Stimulated activated CD8-positive, alpha-beta memory T cell treated with anti-CD3 and anti-CD28 coated beads, Interleukin-15, amount 100 ng/mL, for 4 hours (primary cell): Measurements from ENCODE around the gene TREML2.

Experiments
- DNase-seq, 2 donors: peaks; one replicate each; pipeline ENCODE4 v3.0.0-alpha.2; 2020; ENCODE audit warnings: low read depth in 2 of 2

Gene TREML2

GRCh38 chr6:41177287-41177686 lies 23.7 kb downstream of the TREML2 start:
- DNase-seq, result no peak

- no peak for DNase-seq
These were observed 24.8 kb downstream of the TREML2 start for GRCh38 chr6:41176189-41176588.

DNA sequence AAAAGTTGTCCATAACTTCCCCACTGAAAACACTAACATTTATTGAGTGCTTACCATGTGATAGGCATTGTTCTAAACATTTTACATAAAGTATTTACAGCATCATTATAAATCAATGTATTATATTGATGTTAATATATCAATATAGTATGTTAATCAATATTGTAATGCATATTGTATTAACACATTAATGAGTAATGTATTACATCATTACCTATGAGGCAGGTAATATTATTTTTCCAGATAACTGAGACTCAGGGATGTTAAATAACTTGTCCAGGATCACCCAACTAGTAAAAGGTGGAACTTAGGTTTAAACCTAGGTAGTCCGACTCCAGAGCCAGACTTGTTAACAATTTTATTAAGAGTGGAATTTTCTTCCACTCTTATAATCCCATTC lies 25.9 kb downstream of the TREML2 start:
- no peak for DNase-seq

DNA sequence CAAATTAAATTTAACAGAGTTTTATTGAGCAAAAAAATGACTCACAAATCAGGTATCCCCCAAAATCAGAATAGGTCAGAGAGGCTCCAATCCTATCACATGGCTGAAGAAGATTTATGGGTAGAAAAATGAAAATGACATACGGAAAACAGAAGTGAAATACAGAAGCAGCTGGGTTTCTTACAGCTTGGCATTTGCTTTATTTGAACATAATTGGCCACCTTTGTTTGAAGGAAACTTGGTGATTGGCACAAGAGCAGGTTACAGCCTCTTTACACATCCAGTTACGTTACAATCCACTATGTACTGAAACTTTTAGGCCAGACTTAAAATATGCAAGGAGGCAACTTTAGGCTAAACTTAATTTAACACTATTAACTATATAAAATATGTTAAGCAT lies 26.3 kb downstream of the TREML2 start:
- no peak for DNase-seq

- no peak for DNase-seq
These were observed 29.0 kb downstream of the TREML2 start for GRCh38 chr6:41171908-41172307.

- no peak for DNase-seq
These were observed 30.3 kb downstream of the TREML2 start for GRCh38 chr6:41170547-41171160.

DNA sequence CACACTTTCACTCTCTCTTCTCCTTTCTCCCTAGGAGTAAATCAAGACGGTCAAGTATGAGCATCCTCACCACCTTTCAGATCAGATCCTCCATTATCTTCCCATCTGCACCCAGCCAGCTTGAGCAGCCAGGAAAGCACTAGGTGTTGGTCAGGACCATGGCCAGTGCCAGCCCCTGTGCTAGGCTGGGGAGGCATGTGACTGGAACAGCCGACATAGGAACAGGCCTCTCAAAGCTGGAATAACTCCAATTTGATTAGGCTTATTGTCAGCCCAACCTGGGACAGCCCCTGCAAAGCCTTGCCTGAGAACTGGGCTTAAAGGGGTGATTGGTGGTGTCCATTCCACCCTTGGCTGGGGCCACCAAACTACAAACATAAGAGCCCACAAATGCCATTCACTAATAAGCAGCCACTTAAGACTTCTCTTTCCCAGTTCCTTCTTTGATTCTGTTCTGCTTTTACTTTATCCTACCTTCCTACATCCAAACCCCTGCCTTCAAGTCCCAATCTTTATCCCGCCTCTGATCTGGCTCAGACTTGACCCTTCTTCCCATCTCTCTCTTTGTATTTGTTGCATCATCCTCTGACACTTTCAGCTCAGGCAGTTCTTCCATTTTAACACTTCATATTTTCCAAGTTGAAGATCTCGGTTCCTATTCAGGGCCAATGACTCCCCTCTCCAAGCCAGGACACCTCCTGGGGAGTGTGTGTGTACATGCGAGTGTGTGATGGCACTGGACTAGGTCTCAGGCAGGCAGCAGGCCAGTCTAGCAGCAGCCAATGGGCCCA lies 33.6 kb downstream of the TREML2 start:
- no peak for DNase-seq

- no peak for DNase-seq
These were observed 36.3 kb downstream of the TREML2 start for GRCh38 chr6:41164551-41165120.

DNA sequence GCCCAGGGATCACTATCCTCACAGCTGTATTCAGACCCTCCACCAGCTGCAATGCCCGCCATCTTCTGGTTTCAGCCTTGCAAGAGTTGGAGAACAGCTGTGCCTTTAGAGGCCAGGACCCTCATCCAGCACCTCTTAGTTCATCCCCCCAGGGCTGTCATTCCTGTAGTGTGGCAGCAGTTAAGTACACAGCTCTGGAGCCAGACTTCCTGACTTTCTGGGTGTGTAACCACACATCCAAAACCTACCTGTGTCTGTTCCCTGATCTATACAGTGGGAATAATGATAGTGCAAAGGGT lies 37.6 kb downstream of the TREML2 start:
- no peak for DNase-seq

- DNase-seq, result no peak
These were observed 38.1 kb downstream of the TREML2 start, which contains the start of gene TREM2 for GRCh38 chr6:41162687-41163418. TREM2 (minus strand) TSS chr6:41163116; CDS start chr6:41163082, 34 bp downstream.

- DNase-seq, result no peak
These were observed 38.9 kb downstream of the TREML2 start for GRCh38 chr6:41161851-41162552.

- DNase-seq, result no peak
These were observed 39.6 kb downstream of the TREML2 start for GRCh38 chr6:41161380-41161779.

DNA sequence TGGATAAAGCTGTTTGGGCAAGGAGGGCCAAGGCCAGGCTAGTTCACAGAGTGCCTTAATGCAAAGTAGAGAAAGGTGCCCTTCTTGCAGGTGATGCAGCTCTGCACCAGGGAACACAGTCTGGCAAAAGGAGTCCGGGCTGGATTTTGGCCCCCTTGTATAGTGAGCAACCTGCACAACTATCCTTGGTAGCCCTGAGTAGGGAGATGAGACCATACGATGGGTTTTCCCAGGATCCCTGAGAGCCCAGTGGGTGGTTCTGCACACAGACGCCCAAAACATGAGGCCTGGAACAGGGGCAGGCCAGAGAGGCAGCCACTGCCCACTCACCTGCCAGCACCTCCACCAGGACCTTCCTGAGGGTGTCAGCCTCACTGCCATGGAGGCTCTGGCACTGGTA lies 40.0 kb downstream of the TREML2 start:
- DNase-seq, result no peak

DNA sequence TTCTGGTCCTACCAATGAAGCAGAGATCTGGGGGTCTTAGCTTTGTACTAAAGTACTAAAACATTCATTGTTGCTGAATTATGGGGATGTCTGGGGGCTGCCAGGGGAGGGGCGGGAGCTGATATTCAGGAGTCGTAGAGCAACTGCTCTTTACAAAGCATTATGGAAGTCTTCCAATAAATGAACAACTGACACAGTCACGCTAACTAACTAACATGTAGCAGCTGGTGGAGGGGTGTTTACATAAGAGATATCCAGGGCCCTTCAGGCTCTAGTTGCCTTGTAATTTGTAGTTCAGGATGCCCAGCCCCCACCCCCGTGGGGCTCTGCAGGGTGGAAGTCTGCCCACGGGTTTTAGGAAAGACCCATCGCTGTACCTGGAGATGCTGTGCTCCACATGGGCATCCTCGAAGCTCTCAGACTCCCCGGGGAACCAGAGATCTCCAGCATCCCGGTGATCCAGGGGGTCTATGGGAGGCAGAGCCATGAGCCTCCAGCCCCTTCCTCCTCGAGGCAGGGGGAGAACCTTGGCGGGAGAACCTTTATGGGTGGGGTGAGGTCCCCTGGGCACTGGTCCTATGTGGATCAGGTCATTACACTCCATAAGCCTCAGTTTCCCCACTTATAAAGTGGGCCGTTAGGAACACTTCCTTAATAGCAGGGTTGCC lies 41.4 kb downstream of the TREML2 start:
- no peak for DNase-seq

DNA sequence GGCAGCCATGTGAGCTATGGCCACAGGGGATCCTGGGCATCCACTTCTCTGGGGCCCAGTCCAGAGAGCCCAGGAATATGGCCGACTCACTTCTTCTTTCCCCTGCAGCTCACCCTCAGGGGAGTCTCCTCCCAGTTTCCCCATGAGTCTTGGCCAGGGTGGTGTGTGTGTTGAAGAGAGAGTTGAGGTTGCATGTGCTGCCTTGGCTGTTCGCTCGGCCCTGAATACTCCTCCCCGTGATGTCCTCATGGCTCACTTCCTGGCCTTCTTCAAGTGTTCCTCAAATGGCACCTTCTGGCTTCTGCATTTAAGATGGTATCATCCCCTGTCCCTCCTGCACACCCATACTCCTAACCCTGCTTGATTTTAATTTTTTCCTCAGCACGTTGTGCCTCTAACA lies 43.6 kb downstream of the TREML2 start:
- no peak for DNase-seq

GRCh38 chr6:41156771-41157170 lies 44.2 kb downstream of the TREML2 start:
- no peak for DNase-seq

- DNase-seq, result no peak
These were observed 44.9 kb downstream of the TREML2 start for GRCh38 chr6:41156001-41156400.

DNA sequence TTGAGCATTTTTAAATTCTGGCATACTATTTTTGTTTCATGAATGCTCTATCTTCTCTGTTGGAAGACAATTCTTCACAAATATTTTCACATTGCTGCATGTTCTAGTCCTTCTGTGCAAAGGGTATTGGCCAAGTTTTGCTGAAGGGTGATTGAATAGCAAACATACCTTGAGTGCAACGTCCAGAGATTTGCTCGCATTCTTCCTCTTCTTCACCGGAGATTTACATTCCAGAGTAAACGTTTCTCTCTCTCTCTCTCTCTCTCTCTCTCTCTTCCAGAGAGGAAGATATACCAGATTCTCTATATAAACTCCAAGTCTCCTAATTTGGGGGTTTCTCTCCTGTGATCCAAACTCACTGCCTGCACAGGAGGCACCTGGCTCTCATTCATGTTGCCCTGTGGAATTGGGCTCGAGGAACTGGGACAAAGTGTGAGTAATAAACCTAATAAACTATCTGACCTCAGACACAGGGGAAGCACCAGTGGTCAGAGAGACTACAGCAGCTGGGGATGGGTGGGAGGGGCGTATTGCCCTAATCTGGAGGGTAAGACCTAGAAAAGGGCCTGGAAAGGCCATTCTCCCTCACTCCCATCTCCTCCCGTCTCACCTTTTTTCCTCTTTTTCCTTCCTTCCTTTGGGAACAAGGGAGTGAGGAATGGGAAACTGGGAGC lies 45.7 kb downstream of the TREML2 start:
- no peak for DNase-seq

DNA sequence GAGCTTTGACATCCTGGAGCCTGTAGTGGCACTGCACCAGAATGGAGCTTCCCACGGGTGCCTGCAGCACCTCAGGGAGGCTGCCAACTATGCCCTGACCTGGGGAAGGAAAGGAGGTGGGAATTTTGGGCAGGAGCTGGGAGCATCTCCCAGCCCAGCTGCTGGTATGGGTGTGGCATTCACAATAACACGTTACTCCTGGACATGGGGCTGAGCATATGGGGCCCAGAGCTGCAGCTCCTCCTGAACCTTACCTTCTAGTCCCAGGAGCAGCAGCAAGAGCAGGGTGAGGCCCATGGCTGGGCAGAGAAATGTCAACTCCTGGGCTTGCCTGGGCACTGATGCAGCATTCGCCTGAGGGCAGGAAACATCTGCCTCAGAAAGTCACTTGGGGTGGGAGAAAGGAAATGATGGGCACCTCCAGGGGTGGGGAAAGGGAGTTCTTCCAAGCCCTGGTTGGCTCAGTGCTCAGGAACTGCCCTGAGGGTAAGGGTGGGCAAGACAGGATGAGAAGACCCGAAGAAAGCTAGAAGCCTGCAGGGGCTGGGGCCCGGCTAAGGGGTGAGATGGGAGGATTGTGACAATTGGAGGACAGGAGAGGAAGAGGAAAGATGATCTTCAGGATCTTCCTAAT lies 46.8 kb downstream of the TREML2 start, which contains the start of gene TREML1:
Gene TREML1, minus strand, starts transcription at position 356 of the 634 bp plus-strand sequence. Its CDS starts 59 bp downstream, at position 297.
- no peak for DNase-seq

DNA sequence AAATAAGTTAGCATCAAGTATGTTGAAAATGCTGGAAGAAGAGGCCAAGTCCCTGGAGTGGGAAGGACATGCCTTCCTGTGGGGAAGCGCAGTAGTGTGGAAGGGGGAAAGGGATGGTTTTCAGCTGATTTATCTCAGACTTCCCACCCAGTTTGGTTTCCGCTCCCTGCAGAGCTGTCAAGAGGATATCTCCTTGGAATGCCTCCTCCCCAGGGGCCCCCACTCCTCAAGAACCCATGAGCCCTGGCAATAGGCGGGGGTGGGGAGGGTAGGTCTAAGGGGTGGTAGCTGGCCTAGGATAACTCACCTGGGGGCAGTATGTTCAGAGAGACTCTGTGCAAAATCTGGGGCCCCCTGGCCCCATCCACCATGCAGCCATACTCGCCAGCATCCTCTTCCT lies 47.5 kb downstream of the TREML2 start:
- DNase-seq, result no peak
